Measurements from ENCODE around the gene USP24. TPM values are rescaled to one million over a fixed set of nuclear protein-coding genes. Genes with fewer than 3 reads are reported as not detected.

Gene USP24
- total RNA-seq, 4 donors from 2014 or later = 14.9 to 66.1 (median 44.1) TPM

- Histone ChIP-seq H3K36me3 (no peaks in the 10 kb centered on the region), H3K27me3 (no peaks in the 10 kb centered on the region), H3K4me3 (no peak overlapping the region), H3K9me3 (no peaks in the 10 kb centered on the region), H3K4me1 (no peaks in the 10 kb centered on the region), H3K27ac (no peak overlapping the region)
- intact Hi-C loops (cut with DNase I; ENCODE audit: low total_unique reads) = no loop called here
- no peak for DNase-seq
- TF ChIP-seq, protein P1, sequence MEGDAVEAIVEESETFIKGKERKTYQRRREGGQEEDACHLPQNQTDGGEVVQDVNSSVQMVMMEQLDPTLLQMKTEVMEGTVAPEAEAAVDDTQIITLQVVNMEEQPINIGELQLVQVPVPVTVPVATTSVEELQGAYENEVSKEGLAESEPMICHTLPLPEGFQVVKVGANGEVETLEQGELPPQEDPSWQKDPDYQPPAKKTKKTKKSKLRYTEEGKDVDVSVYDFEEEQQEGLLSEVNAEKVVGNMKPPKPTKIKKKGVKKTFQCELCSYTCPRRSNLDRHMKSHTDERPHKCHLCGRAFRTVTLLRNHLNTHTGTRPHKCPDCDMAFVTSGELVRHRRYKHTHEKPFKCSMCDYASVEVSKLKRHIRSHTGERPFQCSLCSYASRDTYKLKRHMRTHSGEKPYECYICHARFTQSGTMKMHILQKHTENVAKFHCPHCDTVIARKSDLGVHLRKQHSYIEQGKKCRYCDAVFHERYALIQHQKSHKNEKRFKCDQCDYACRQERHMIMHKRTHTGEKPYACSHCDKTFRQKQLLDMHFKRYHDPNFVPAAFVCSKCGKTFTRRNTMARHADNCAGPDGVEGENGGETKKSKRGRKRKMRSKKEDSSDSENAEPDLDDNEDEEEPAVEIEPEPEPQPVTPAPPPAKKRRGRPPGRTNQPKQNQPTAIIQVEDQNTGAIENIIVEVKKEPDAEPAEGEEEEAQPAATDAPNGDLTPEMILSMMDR (IDR thresholded peaks at IDR 0.05) = no peak
- TF ChIP-seq POLR2A (IDR thresholded peaks at IDR 0.05) = no peak
Measured at GRCh38 chr1:55167224-55167871, 47.8 kb downstream of the USP24 start.

DNA sequence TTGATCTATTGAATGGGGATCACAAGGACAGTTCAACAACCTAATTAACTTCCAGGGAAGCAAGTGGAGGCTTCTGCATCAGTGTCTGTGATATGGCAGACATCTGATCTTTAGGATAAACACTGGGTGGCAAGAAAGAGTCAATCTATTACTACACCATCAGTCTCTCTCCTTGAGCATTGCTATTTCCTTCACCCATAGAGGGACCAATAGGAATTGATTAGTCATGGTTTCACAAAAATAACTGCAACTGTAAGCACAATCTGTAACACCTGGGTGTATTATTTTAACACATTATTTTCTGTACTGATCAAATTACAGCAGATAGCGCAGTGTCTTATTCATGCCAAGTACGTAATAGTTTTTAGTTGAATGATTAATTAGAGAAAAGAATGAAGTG lies 50.3 kb downstream of the USP24 start:
- TF ChIP-seq, protein P1 (IDR thresholded peaks at IDR 0.05) = no peak
- no peak for TF ChIP-seq POLR2A (IDR thresholded peaks at IDR 0.05)
- intact Hi-C loops (cut with DNase I; ENCODE audit: low total_unique reads) = no loop called here
- DNase-seq = no peak
- no peaks in the 10 kb centered on the region for H3K27me3 ChIP-seq
- H3K27ac ChIP-seq = no peak overlapping the region
- H3K36me3 ChIP-seq = no peaks in the 10 kb centered on the region
- no peaks in the 10 kb centered on the region for H3K9me3 ChIP-seq
- H3K4me1 ChIP-seq = no peaks in the 10 kb centered on the region
- no peak overlapping the region for H3K4me3 ChIP-seq

DNA sequence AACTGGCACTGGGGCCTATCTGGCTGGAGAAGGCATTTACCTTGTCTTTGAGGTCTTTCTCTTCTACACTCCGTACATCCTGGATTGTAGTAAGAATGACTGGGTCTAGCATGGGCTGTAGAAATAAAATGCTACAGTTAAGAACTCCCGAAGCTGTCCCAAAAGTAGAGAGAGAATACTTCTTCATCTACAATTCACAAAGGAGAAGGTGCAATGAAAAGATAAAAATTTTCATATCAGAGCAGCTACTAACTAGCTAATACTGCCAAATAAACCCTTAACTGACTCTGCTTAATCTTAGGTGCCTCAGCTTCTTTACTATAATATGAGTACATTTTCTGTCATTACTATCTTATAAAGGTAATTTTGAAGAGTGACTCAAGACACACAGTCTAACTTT lies 55.6 kb downstream of the USP24 start:
- H3K27me3 ChIP-seq = no peaks in the 10 kb centered on the region
- no peak overlapping the region for H3K27ac ChIP-seq
- DNase-seq = no peak
- H3K36me3 ChIP-seq = no peaks in the 10 kb centered on the region
- intact Hi-C loops (cut with DNase I; ENCODE audit: low total_unique reads) = no loop called here
- no peak overlapping the region for H3K4me3 ChIP-seq
- H3K4me1 ChIP-seq = no peaks in the 10 kb centered on the region
- no peak for TF ChIP-seq POLR2A (IDR thresholded peaks at IDR 0.05)
- TF ChIP-seq, protein P1 (IDR thresholded peaks at IDR 0.05) = no peak
- H3K9me3 ChIP-seq = no peaks in the 10 kb centered on the region

DNA sequence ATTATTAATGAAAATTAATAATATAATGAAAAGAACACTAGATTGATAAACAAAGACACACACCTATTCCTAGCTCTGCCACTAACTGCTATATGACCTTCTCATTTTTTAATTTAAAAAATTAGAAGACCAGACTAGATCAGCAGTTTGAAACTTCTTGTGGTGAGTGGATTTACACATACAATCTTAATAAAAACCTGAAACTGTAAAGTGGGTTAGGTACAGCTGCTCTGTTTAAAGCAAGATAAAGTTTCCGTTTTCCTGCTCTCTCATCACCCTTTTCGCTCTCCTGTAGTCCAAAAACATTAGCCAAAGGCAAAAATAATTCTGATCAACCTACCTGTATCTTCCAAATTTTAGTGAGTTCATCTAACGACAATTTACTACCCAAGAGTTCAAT lies 58.6 kb downstream of the USP24 start:
- no peaks in the 10 kb centered on the region for H3K27me3 ChIP-seq
- H3K9me3 ChIP-seq = no peaks in the 10 kb centered on the region
- intact Hi-C loops (cut with DNase I; ENCODE audit: low total_unique reads) = no loop called here
- no peaks in the 10 kb centered on the region for H3K4me1 ChIP-seq
- TF ChIP-seq POLR2A (IDR thresholded peaks at IDR 0.05) = no peak
- TF ChIP-seq, protein P1 (IDR thresholded peaks at IDR 0.05) = no peak
- no peak overlapping the region for H3K4me3 ChIP-seq
- no peak overlapping the region for H3K27ac ChIP-seq
- no peak for DNase-seq
- H3K36me3 ChIP-seq = no peaks in the 10 kb centered on the region

DNA sequence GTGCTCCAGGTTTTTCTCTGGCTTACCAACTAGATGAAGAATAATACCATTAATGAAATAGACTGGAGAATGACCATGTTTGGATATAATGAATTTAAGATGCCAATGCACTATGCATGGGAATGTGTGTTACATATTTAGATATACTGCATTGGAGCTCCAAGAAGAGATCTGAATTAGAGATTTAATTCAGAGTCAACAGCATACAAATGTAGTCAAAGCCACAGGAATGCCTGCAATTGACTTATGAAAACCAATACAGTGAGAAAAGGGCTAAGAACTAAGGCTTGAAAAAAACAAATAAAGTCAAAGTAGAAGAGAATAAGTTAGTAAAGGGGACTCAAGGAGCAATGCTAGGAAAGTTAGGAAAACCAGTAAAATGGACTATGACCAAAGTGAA lies 59.1 kb downstream of the USP24 start:
- H3K4me3 ChIP-seq = no peak overlapping the region
- no peak overlapping the region for H3K27ac ChIP-seq
- H3K27me3 ChIP-seq = no peaks in the 10 kb centered on the region
- no peaks in the 10 kb centered on the region for H3K4me1 ChIP-seq
- intact Hi-C loops (cut with DNase I; ENCODE audit: low total_unique reads) = no loop called here
- no peak for DNase-seq
- no peak for TF ChIP-seq POLR2A (IDR thresholded peaks at IDR 0.05)
- TF ChIP-seq, protein P1 (IDR thresholded peaks at IDR 0.05) = no peak
- H3K9me3 ChIP-seq = no peaks in the 10 kb centered on the region
- H3K36me3 ChIP-seq = no peaks in the 10 kb centered on the region

Data from uterus (tissue), 4 donors.